MM.1S (cell line): ENCODE results near the gene DNAJC28.

Source experiments
- DNase-seq: peaks from one replicate; pipeline ENCODE4 v3.0.0-alpha.2; 2015
- H2AFZ ChIP-seq: fragments of 300-600 bp; sonication (generic); 2 replicates; pipeline ENCODE4 v1.6.0; 2016; ENCODE audit warnings: antibody characterized with exemption, low read length
- H3F3A ChIP-seq: fragments of 300-600 bp; sonication (generic); 2 replicates; pipeline ENCODE4 v1.6.1; 2016; ENCODE audit warnings: mild to moderate bottlenecking, antibody characterized with exemption, low read length, moderate library complexity, mixed read lengths; ENCODE audit not compliant: insufficient read depth
- H3K27ac ChIP-seq: fragments of 300-600 bp; sonication (generic); 2 replicates; pipeline ENCODE4 v1.5.1; 2016; ENCODE audit warnings: mild to moderate bottlenecking, low read length
- H3K27me3 ChIP-seq: fragments of 300-600 bp; sonication (generic); replicated peaks from 2 replicates; pipeline ENCODE4 v1.6.0; 2016; ENCODE audit warnings: low read length; ENCODE audit not compliant: insufficient read depth
- H3K36me3 ChIP-seq: fragments of 300-600 bp; sonication (generic); replicated peaks from 2 replicates; pipeline ENCODE4 v1.6.1; 2016; ENCODE audit warnings: mild to moderate bottlenecking, low read length, mixed read lengths; ENCODE audit not compliant: insufficient read depth
- H3K4me1 ChIP-seq: fragments of 300-600 bp; sonication (generic); 2 replicates; pipeline ENCODE4 v1.6.1; 2016; ENCODE audit warnings: low read length, mixed read lengths
- H3K4me2 ChIP-seq: fragments of 300-600 bp; sonication (generic); 2 replicates; pipeline ENCODE4 v1.6.0; 2016; ENCODE audit warnings: low read depth, low read length
- H3K4me3 ChIP-seq: fragments of 300-600 bp; sonication (generic); 2 replicates; pipeline ENCODE4 v1.5.1; 2016; ENCODE audit warnings: low read length, mixed read lengths
- H3K79me2 ChIP-seq: fragments of 300-600 bp; sonication (generic); 2 replicates; pipeline ENCODE4 v1.6.1; 2016; ENCODE audit warnings: mixed run types, low read length, mixed read lengths
- H3K9ac ChIP-seq: fragments of 300-600 bp; sonication (generic); 2 replicates; pipeline ENCODE4 v1.6.1; 2016; ENCODE audit warnings: low read length, mixed read lengths
- H3K9me2 ChIP-seq: fragments of 300-600 bp; sonication (generic); replicated peaks from 2 replicates; pipeline ENCODE4 v1.6.1; 2016; ENCODE audit warnings: mild to moderate bottlenecking, low read length, mixed read lengths; ENCODE audit not compliant: insufficient read depth
- H3K9me3 ChIP-seq: fragments of 300-600 bp; sonication (generic); replicated peaks from 2 replicates; pipeline ENCODE4 v1.6.1; 2016; ENCODE audit warnings: mild to moderate bottlenecking, low read length, mixed read lengths; ENCODE audit not compliant: insufficient read depth
- H4K20me1 ChIP-seq: fragments of 300-600 bp; sonication (generic); 2 replicates; pipeline ENCODE4 v1.6.1; 2016; ENCODE audit warnings: mild to moderate bottlenecking, low read length, moderate library complexity, mixed read lengths; ENCODE audit not compliant: insufficient read depth
- EZH2 ChIP-seq: fragments of 300-600 bp; sonication (generic); optimal IDR thresholded peaks from 2 replicates; pipeline ENCODE3; 2017; ENCODE audit warnings: low read depth, mild to moderate bottlenecking, antibody characterized with exemption, low read length, mixed read lengths
- EZH2phosphoT487 ChIP-seq: fragments of 300-600 bp; sonication (generic); IDR thresholded peaks from 2 replicates; pipeline ENCODE4 v1.6.1; 2018; ENCODE audit warnings: antibody characterized with exemption, low read length
- TF ChIP-seq, protein P1 (sequence below): fragments of 300-600 bp; sonication (generic); IDR thresholded peaks from 2 replicates; pipeline ENCODE4 v1.5.1; 2016; ENCODE audit warnings: antibody characterized with exemption, low read length, mixed read lengths

Gene DNAJC28

DNA sequence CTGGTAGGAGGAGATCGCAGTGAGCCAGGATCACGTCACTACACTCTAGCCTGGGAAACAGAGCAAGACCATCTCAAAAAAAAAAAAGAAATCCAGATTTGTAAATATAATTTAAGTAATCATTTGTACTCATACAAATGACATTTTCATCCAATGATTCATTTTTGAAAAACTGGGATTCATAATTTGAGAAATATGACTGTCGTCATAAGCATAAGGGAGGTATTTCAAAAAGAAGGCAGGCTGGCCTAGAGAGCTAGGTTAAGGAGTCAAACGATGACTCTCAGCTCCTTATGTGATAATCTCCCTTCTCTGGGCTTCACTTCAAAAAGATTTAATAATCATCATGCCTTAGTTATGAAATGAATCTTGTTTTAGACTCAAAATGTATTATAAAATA, 48.1 kb upstream of the DNAJC28 start:
- no peaks in the 10 kb centered on the region for H3K9me2 ChIP-seq
- H4K20me1 ChIP-seq = peaks cover 13% of the 10 kb centered on the region
- peaks cover 29% of the 10 kb centered on the region for H3F3A ChIP-seq
- no peak overlapping the region for H2AFZ ChIP-seq
- no peak for TF ChIP-seq EZH2
- TF ChIP-seq EZH2phosphoT487 = no peak
- TF ChIP-seq, protein P1, sequence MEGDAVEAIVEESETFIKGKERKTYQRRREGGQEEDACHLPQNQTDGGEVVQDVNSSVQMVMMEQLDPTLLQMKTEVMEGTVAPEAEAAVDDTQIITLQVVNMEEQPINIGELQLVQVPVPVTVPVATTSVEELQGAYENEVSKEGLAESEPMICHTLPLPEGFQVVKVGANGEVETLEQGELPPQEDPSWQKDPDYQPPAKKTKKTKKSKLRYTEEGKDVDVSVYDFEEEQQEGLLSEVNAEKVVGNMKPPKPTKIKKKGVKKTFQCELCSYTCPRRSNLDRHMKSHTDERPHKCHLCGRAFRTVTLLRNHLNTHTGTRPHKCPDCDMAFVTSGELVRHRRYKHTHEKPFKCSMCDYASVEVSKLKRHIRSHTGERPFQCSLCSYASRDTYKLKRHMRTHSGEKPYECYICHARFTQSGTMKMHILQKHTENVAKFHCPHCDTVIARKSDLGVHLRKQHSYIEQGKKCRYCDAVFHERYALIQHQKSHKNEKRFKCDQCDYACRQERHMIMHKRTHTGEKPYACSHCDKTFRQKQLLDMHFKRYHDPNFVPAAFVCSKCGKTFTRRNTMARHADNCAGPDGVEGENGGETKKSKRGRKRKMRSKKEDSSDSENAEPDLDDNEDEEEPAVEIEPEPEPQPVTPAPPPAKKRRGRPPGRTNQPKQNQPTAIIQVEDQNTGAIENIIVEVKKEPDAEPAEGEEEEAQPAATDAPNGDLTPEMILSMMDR = no peak
- no peak overlapping the region for H3K4me2 ChIP-seq
- H3K9ac ChIP-seq = no peak overlapping the region
- no peaks in the 10 kb centered on the region for H3K9me3 ChIP-seq
- peaks cover 32% of the 10 kb centered on the region for H3K36me3 ChIP-seq
- no peak overlapping the region for H3K4me3 ChIP-seq
- peaks cover 11% of the 10 kb centered on the region for H3K4me1 ChIP-seq
- peaks cover 79% of the 10 kb centered on the region for H3K79me2 ChIP-seq
- no peak for DNase-seq
- H3K27ac ChIP-seq = no peak overlapping the region
- no peaks in the 10 kb centered on the region for H3K27me3 ChIP-seq

- peaks cover 69% of the 10 kb centered on the region for H3K79me2 ChIP-seq
- TF ChIP-seq EZH2phosphoT487 = no peak
- TF ChIP-seq, protein P1 = no peak
- H3K4me2 ChIP-seq = no peak overlapping the region
- no peaks in the 10 kb centered on the region for H4K20me1 ChIP-seq
- H3K4me3 ChIP-seq = no peak overlapping the region
- peaks cover 8% of the 10 kb centered on the region for H3K4me1 ChIP-seq
- no peak overlapping the region for H3K27ac ChIP-seq
- no peaks in the 10 kb centered on the region for H3K9me3 ChIP-seq
- no peak overlapping the region for H3K9ac ChIP-seq
- H3K36me3 ChIP-seq = peaks cover 37% of the 10 kb centered on the region
- H3F3A ChIP-seq = peaks cover 18% of the 10 kb centered on the region
- DNase-seq = no peak
- H3K9me2 ChIP-seq = no peaks in the 10 kb centered on the region
- H3K27me3 ChIP-seq = no peaks in the 10 kb centered on the region
- no peak overlapping the region for H2AFZ ChIP-seq
Measured at GRCh38 chr21:33537212-33537611, 45.7 kb upstream of the DNAJC28 start.

GRCh38 chr21:33531007-33531406, 39.5 kb upstream of the DNAJC28 start:
- Histone ChIP-seq H3K4me2 (no peak overlapping the region), H3K27ac (no peak overlapping the region), H3K36me3 (peaks cover 37% of the 10 kb centered on the region)

More at GRCh38 chr21:33531007-33531406, 39.5 kb upstream of the DNAJC28 start:
- Histone ChIP-seq H3K4me3 (no peak overlapping the region), H3K27me3 (no peaks in the 10 kb centered on the region), H2AFZ (no peak overlapping the region), H3K9ac (no peak overlapping the region), H4K20me1 (no peaks in the 10 kb centered on the region), H3F3A (no peaks in the 10 kb centered on the region), H3K9me2 (no peaks in the 10 kb centered on the region), H3K79me2 (peaks cover 23% of the 10 kb centered on the region), H3K4me1 (no peaks in the 10 kb centered on the region), H3K9me3 (no peaks in the 10 kb centered on the region)
- DNase-seq = no peak
- TF ChIP-seq EZH2phosphoT487 (no peak), EZH2 (no peak)
- TF ChIP-seq, protein P1 = no peak
